Ramos (cell line): ENCODE data around the gene EWSR1.
"Not testable (repeated sequence)": the region's sequence is repeated elsewhere in the genome, so short reads cannot be mapped to it uniquely, and the experiment has no call there.

Experiments used
- in situ Hi-C: fragments of 300-500 bp; cut with MboI; formaldehyde crosslinking; loops from one replicate; pipeline ENCODE4 v1.14.3; 2022; ENCODE audit warnings: low sequenced_read_pairs; ENCODE audit not compliant: unreplicated experiment

The EWSR1 gene, protein sequence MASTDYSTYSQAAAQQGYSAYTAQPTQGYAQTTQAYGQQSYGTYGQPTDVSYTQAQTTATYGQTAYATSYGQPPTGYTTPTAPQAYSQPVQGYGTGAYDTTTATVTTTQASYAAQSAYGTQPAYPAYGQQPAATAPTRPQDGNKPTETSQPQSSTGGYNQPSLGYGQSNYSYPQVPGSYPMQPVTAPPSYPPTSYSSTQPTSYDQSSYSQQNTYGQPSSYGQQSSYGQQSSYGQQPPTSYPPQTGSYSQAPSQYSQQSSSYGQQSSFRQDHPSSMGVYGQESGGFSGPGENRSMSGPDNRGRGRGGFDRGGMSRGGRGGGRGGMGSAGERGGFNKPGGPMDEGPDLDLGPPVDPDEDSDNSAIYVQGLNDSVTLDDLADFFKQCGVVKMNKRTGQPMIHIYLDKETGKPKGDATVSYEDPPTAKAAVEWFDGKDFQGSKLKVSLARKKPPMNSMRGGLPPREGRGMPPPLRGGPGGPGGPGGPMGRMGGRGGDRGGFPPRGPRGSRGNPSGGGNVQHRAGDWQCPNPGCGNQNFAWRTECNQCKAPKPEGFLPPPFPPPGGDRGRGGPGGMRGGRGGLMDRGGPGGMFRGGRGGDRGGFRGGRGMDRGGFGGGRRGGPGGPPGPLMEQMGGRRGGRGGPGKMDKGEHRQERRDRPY

DNA sequence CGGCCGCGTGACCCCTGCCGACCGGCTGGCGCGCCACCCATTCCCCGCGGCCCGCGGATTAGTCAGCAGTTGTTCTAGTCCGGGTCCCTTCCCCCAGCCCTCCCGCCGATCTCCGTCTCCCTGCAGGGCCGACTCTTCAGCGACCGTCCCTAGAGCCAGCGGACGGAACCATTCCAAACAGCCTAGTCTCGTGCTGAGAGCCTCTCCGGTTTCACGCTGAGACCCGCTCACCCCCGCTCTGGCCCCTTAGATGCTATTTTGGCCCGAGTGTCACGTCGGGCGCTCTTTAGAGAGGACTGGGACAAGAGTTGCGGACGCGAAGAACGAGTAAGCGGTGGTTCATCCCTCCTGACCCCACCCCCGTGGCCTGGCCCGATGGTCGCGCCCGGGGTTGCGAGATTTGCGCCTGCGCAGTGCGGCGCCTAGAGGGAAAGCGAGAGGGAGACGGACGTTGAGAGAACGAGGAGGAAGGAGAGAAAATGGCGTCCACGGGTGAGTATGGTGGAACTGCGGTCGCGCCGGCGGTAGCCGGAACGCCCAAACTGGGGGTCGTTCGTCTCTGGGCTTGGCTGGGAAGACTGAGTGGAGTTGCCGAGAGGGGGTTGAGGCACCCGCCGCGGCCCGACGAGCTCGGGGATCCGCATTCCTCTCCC lies at the start of gene EWSR1, which contains the start of gene RHBDD3:
EWSR1 (plus strand) TSS at position 411 of the 653 bp plus-strand sequence; CDS start at position 480, 69 bp downstream.
RHBDD3 (minus strand) TSS at position 124 of the 653 bp plus-strand sequence. CDS start 2,355 bp downstream, outside the sequence.
- in situ Hi-C loops = no loop called here

DNA sequence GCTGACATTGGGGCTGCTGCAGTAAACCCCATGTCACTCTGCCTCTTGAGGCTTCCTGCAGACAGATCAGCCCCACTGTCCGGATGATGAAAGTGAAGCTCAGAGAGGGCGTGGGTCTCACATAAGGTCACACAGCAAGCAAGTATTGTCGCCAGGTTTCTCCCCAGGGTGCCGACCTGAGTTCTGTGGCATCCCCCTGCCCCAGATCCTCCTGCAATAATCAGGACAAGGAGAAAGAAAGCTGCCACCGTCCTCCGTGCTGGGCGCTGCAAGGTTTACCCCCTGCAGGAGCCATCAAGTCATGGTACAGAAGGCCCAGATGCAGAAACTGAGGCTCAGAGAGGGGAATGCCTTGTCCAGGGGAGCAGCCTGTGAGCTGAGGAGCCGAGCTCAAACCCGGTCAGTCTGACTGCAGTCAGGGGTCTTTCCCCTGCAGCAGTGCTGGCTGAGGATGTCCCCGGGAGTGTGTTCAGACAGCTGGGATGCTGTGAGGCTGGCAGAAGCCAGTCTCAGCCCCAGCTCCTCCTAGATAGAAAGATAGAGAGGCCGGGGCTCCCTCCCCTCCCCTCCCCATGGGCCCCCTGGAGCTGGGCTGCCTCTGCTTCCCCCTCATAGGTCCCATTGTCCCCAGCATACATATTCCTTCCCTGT lies 49.2 kb upstream of the EWSR1 start:
- in situ Hi-C loops = no loop called here

DNA sequence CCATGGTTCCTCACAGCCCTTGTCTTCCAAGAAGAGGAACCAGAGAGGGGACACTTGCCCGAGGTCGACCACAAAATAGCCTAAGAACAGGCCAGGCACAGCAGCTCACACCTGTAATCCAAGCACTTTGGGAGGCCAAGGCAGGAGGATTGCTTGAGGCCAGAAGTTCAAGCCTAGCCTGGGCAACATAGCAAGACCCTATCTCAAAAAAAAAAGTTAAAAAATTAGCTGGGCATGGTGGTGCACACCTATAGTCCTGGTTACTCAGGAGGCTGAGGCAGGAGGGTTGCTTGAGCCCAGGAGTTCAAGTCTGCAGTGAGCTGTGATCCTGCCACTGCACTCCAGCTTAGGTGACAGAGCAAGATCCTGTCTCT lies 48.7 kb upstream of the EWSR1 start:
- in situ Hi-C loops = not testable (repeated sequence)

DNA sequence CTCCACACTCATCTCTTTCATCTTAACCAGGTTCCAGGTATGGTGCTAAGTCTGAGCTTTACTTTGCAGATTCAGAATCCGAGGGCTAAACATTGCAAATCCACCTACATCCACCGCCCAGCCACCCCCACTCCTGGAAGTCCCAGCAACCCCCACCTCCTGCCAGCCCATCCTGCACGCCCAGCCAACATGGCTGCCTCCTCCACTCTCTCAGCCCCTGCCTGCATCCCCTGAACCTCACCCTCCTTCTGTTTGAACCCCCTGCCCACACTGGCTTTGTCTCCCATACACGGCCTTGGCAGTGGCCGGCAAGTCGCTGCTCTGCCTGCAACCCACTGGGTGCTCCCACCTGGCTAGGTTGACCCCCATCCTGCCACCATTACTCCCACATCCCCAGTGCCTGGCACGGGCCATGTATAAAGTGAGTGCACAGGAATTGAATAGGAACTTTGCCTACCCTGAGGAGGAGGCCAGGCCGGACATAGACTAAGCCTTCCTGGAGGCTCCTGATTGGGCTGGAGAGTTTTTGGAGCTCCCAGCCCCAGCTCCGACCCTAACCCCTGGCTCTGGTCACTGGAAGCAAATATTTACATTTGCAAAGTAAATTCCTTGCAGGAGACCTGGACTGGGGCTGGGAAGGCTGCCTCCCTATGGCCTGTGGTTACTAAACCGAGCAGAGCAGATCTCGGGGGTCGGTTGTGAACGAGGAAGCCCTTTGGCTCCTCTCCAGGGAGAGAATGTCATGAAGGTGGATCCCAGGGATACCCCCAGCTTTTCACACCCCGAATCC lies 48.0 kb upstream of the EWSR1 start:
- in situ Hi-C loops = no loop called here

DNA sequence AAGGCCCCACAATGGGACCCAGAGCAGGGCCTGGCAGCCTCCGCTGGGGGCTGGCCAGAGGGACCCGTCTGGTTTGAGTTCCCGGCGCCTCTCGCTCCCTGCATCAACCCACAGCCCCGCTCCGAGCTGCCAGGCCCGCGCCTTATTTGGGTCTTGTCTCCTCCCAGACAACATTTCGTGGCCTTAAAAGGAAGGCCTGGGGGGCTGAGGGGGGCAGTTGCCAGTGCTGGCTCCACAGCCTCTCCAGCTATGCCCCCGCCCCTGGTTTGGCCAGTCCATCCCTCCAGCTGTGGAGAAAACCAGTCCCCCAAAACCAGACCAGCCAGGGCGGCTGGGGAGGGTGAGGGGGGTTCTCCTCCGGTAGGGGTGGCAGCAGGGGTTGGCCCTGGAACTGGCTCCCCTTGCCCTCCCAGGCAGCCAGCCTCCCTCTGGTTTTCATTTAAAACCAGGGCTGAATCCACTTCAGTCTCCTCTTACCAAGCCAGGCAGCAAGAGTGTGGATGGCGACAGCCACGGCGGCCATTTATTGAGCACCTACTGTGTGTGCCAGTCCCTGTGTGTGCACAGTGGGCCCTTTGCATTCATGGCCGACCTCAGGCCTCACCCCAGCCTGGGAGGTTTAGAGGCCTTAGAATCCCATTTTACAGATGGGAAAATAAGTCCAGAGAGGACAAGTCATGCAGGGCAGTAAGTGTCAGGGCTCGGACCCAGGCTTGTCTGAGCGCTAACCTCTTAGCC lies 43.8 kb upstream of the EWSR1 start:
- in situ Hi-C loops = no loop called here

DNA sequence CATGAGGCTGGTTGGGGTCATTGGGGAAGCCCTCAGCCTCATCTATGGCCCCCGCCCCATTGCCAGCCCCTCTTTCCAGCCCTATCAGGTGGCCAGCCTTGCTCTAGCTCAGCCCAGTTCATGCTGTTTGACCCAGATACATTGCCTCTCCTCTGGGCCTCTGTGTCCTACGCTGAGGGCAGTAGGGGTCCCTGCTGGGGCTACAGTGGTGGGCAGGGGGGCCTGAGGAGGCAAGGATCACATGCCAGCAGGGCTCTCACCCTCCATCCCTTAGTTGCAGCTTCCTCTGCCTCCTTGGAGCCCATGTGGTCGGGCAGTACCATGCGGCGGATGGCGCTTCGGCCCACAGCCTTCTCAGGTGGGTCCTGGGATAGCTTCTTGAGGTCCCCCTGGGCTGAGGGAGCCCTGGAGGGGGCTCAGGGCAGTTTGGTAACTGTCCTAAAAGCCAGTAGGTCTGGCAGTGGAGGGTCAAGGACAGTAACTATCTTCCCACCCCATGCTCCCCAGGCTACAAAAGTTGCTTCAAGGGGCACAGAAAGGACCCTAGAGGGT lies 43.1 kb upstream of the EWSR1 start:
- in situ Hi-C loops = no loop called here

DNA sequence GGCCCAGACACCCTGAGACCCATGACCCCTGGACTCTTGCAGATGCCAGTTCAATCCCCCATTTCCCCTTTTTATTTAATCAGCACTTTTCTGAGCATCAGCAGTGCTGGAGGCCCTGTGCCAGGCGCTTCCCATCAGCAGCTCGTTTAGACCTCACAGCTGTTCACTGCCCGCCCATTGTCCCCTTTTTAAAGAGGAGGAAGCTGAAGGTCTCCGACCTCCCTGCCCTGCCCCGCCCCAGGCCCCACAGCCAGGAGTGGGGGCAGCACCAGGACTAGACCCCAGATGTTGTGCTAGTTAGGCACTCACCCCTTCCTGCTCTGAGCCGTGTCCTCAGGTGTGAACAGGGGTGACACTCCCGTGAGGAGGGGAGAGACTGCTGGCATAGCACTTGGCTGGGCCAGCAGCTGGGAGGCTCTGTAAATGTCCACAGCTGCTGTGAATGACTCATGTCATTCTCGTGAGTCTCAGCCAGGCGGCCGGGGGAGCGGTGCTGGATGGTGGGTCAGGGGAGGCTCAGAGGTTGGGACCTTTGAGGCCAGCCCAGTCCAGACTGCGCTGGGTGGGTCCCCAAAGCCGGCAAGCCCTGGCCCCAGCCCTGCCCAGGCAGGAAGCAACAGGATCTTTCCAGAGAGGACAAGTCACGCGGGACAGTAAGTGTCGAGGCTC lies 42.5 kb upstream of the EWSR1 start:
- in situ Hi-C loops = no loop called here

DNA sequence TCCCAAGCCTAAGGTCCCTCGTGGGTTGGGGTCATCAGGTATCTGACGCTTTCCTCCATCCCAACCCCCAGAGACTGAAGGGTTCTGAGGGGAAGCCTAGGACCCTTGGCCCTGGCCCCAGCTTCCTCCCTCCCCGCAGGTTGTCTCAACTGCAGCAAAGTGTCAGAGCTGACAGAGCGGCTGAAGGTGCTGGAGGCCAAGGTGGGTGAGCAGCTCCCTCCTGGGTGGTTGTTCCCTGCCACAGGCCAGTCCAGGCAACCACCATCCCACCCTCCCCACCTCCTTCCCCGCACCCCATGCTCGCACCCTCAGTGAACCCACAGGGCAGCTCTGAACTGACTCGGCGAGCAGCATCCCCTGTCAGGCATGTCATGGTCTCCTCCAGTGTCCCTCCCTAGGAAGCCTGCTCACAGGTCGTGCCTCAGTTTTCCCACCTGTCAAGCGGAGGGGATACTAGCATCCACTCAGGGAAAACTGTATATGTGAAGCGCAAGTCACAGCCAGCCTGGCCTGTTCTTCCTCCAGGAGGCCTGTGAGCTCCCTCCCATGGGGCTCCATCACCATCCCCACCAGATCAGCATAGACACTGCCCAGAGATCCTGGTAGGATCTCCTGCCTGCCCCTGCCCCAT lies 41.6 kb upstream of the EWSR1 start:
- in situ Hi-C loops = no loop called here

DNA sequence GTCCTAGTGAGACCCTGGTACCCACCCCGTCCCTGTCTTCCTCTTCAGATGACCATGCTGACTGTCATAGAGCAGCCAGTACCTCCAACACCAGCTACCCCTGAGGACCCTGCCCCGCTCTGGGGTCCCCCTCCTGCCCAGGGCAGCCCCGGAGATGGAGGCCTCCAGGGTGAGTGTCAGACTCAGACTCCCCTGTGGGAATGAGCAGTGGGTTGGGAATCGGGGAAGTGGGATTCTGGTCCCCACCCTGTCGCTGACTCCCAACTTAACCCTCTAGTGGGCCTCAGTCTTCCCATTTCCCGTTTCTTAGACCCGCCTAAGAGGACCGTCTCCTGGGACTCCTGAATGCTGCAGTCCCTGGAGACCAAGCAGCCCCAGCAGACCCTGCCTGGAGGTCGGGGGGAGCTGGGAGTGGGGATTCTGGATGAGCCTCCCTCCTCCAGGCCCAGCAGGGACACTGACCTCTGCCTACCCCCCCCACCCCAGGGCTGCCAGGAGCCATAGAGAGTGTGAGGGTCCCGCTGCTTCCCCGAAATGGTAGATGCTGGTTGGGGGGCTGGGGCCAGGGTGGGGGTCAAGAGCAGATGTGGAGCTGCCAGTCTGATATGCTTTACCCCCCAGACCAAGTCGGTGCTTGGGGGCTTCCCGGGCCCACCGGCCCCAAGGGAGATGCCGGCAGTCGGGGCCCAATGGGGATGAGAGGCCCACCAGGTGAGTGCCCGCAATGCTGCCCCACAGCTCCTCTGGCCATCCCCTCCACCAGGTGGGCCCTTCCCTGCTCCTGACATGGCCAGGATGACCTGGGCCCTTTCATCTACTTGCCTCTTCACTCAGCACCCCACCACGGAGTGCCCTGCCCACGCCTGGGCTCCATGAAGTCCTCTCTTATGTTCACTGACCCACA lies 36.8 kb upstream of the EWSR1 start:
- in situ Hi-C loops = no loop called here

DNA sequence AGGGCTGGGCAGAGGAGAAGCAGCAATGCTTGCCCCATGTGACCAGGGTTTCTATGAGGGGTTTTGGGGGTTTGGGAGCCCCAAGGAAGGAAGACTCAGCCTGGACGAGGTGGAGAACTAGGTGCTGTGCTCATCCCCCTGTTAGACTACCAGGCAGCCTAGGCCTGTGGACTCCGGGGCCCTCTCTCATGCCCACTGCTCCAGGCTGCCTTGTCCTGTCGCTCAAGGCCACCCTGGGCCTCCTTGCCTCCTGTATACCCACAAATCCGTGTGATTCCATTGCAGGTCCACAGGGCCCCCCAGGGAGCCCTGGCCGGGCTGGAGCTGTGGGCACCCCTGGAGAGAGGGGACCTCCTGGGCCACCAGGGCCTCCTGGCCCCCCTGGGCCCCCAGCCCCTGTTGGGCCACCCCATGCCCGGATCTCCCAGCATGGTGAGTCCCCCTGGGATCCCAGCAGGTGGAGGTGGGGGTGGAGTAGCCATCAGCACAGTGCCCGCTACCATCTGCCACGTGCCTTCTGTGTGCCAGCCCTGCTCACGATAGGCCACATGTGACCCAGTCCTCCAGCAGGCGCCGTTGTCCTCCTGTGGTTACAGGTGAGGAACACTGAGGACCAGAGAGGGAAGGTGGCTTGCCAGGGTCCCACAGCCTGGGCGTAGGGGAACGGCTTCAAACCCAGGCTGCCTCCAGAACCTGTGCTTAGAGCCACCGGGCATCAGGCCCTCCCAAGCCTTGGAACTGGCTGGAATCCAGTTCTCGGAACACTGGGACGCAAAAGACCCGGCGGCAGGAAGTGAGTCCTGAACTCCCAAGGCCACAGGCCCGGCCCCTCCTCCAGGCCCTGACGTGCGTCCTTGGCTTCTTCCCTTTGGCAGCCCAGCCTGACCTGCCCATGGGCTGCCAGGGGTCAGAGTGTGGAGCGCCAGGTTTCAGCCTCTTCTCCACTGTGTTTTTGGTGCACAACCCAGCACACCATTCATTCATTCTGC lies 35.8 kb upstream of the EWSR1 start:
- in situ Hi-C loops = no loop called here

DNA sequence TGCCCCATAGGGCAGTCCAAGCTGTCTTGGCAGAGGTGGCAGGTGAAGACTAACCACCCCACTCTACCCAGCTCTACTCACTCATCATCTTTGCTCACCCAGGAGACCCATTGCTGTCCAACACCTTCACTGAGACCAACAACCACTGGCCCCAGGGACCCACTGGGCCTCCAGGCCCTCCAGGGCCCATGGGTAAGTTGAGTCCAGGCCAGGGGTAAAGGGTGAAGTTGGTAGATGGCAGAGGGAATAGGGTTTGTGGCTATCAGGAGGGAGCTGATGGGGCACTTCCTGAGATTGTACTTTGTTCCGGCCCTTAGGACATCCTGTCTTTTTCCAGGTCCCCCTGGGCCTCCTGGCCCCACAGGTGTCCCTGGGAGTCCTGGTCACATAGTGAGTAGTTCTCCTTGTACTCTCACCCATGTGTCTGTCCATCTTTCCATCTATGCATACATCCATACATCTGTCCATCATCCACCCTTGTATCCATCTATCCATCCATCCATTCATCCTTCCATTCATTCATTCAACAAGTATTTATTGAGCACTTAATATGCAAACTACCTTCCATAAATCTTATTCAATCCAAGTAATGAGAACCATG lies 34.7 kb upstream of the EWSR1 start:
- in situ Hi-C loops = no loop called here

DNA sequence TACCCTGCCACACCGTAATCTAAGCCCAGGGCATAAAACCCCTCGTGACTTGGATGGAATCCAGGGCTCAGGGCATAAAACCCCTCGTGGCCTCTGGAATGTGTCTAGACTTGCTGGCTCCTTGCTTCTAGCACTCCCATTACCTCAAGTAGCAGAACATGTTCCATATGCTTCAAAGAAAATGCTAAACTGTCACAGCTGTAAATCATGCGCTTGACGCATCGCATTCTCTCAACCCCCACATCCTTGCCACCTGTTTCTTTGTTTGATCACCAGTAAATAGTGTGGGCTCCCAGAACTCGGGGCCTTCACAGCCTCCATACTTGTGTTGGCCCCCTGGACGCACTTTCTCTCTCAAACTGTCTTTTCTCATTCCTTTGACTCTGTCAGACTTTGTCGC lies 27.6 kb upstream of the EWSR1 start:
- in situ Hi-C loops = not testable (repeated sequence)

DNA sequence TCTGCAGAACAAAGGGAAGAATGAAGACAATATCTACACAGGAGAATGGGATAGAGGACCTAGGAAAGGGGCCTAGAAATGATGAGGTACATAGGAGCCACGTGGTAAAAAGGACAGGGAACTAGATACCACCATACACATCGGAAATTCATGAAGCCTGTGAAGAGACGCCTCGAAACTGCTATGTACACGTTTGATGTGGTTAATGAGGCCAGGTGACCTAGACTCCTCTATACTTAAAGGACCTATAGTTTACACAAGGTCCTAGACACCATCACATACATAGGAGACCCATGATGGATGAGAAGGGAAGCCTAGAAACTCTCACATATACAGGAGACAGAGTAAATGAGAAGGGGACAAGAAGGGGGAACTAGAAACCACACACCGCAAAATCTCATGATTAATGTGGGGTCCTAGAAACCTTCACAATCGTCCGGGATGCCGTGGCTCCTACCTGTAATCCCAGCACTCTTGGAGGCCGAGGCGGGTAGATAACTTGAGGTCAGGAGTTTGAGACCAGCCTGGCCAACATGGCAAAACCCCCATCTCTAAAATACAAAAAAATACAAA lies 24.1 kb upstream of the EWSR1 start:
- in situ Hi-C loops = no loop called here

DNA sequence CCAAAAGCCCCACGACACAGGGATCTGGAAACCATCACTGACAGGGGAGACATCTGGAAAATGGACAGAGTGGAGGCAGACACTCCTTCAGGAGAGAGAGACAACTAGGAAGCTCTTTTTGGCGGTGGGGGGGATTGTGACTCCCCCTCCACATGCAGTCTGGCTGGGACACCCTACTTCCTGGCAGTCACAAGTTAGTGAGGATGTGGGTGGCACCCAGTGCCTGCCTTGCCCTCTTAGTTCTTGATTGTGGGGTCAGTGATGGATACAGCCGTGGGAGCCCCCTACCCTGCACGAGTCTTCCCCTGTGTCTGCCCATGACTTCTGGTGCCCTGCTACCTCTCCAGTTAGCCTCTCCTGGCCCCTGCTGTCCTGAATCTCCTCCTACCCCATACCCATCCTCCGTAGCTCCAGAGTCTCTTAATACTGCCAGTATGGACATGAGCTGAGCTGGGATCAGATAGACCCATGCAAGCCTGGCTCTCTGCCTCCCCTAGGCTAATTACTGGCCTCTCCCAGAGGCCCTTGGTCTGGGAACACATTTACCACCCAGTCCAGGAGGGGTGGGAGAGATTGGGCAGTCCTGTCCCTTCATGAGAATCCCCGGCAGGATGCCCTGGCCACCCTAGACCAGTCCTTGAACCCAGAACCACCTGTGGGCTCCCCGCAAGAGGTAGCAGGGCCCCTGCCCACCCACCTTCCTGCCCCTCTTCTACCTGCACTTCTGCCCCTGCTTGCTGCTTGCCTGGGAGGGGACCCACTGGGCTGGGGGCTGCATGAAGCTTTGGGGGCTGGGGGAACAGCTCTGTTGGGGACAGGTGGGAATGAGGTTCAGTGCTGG lies 23.1 kb upstream of the EWSR1 start:
- in situ Hi-C loops = no loop called here
